HG02642 (cell line): Measurements from ENCODE around the gene LPAR3.
A peak's percentile ranks its signal among the peaks of the same experiment; 100 is the strongest.

Source experiments
- ATAC-seq: cut with Tn5 transposase; IDR thresholded peaks from one replicate; pipeline ENCODE4 v1.9.1; 2021; ENCODE audit warnings: mild to moderate bottlenecking; ENCODE audit not compliant: unreplicated experiment, poor library complexity

LPAR3 gene

GRCh38 chr1:84861516-84861915 lies 31.5 kb downstream of the LPAR3 start:
- ATAC-seq = no peak

GRCh38 chr1:84859866-84860265 lies 33.1 kb downstream of the LPAR3 start:
- no peak for ATAC-seq

DNA sequence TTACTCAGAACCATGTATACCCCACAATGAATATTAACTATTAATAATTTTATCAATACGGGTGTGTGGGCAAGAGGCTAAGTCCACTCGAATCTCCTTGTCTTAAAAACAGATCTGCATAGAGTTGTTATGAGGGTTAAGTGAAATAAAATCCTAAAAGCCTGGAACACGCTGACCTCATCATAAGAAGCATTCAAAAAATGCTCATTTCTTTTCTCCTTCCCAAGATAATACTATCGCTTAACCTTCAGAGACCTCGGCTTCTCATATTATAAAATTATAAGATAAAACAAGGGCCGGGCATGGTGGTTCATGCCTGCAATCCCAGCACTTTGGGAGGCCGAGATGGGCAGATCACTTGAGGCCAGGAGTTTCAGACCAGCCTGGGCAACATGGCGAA lies 35.1 kb downstream of the LPAR3 start:
- no peak for ATAC-seq

GRCh38 chr1:84856726-84857270 lies 36.2 kb downstream of the LPAR3 start:
- no peak for ATAC-seq

- ATAC-seq = no peak
Measured at GRCh38 chr1:84855691-84856630, 37.0 kb downstream of the LPAR3 start.

- ATAC-seq = no peak
Measured at GRCh38 chr1:84855168-84855567, 37.8 kb downstream of the LPAR3 start.

DNA sequence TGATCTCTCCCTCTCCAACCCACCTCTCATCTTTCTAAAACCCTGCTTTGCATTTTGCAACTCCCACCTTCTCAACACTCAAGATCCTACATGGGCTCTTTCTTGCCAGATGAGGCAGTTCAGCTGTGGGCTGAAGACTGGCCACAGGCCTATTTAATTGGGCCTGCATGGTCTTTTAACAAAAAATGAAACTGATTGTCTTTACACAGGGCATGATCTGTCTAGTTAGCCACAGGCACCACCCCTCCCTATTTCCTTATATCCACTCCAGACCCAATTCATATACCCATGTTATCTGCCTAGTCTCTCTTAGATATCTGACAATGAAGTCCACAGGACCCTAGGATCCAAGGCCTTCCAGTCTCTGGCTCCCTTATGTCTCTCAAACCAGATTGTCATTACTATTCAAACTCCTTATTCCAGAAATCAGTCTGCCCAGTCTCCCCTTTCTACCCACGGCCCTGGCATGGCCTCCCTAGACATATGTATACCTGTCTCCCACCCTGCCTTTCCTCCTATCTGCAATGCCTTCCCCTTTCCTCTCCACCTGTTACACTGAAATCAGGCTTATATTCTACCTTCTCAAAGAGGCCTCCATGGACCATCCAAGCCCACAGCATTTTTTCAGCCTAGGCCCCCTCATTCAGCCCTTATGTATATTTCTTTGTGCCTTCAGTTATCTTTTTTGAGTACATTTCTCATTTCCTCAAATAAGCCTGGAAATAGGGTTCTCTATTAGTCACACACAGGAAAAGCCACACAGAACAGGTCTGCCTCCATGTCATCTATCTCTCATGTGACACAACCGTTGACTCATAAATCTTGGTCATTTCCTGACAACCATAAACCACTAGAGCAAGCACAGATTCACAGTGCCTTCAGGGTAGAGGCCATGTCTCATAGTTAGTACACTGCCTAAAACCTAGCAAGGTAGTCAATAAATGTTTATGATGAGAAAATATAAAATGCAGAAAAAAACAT lies 39.0 kb downstream of the LPAR3 start:
- ATAC-seq = peak; percentile 94

- ATAC-seq = no peak
Measured at GRCh38 chr1:84851839-84852238, 41.2 kb downstream of the LPAR3 start.

GRCh38 chr1:84849357-84849975 lies 43.5 kb downstream of the LPAR3 start:
- no peak for ATAC-seq

DNA sequence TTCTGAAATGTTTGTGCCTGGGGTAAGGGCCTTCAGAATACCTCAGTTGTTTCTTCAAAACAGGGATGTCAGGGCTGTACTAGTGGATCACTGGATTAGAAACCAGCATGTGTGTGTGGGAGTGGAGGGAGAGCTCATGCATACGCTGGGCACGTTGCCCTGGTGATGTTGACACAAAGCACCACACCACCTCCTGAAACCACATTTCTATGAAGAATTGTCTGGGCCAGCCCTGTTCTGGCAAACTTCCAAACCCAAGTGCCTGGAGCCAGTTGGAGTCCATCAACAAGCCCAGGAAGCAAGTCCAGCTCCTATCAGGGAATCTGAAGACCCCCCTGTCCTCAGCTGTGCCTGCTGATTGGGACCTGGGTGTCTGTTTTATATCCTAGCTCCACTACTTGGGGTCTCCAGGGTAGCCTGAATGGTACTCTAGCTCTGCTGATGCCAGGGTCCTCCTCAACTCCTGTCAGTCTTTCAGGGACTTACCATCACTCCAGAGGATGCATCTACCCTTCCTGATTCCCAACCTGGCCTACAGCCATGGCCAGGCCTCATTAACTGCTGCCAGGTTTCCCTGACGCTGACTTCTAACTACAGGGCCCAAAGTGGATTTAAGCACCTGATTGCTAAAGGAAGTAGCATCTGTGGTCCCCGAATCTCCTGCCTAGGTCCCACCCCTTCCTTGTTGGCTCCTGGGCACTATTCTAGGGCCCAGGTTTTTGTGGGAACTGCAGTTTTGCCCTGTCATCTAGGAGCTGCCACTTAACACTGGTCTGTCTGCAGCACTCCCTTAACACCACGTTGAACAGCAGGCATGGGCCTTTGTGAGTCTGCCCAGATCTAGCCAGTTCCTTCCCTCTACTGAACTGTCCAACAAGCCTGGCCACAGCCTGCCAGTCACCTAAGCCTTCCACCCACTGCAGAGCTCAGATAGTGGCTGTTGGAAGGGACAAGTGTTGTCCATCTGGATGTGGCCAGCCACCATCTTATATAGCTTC lies 45.5 kb downstream of the LPAR3 start:
- no peak for ATAC-seq

GRCh38 chr1:84846387-84846786 lies 46.6 kb downstream of the LPAR3 start:
- ATAC-seq = no peak

DNA sequence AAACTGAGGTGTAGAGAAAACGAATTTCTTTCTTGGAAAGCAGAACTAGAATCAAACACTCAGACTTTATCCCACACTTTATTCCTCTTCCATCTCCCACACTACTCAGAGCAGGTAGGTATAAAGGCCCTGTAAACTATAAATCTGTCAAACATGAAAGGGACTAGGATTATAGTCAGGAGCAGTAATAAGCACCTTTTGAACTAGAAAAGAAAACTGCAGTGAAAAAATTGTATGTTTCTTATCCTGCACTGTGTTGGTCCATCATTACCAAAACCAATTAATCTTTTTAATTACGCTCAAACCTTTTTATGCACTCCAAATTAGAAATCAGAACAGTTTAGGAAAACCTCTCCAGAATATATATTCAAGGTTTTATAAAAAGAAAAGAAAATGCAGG lies 47.6 kb downstream of the LPAR3 start:
- ATAC-seq = no peak

GRCh38 chr1:84844094-84844493 lies 48.9 kb downstream of the LPAR3 start:
- ATAC-seq = no peak

GRCh38 chr1:84842748-84843231 lies 50.2 kb downstream of the LPAR3 start:
- no peak for ATAC-seq

DNA sequence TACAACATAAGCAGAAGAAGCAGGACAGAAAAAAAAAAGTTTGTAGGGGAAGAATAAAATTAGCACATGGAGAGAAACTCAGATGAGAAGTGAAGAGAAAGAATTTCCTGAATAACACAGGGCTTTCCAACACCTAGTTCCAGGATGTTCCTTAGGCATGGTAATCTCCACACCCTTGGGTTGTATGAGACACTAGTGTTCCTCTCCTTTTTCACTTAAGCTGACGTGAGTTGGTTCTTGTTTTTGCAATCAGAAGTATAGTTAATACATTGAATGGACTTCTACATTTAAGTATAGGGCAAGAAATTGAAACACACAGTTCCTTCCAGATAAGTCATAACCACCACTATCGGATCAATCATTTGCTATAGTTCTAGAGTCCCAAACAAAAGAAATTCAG lies 51.0 kb downstream of the LPAR3 start:
- ATAC-seq = no peak

DNA sequence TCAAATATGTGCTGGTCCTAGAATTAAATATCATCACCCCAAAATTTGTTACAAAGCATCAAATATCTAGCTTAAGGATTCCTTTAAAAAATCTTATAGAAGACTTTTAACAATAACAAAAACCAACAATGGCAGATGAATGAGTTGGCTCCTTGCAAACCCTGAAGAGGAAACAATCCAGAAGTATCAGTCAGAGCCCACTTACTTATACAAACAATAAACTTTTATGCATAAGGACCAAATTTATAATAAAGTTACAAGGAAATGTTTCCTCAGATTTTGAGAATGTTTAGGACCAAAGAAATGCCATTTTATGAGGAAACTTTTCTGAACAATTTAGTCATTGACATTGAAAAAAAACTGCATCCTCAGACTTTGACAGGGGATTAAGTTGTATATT lies 52.7 kb downstream of the LPAR3 start:
- ATAC-seq = no peak

- no peak for ATAC-seq
Measured at GRCh38 chr1:84839544-84839943, 53.5 kb downstream of the LPAR3 start.

DNA sequence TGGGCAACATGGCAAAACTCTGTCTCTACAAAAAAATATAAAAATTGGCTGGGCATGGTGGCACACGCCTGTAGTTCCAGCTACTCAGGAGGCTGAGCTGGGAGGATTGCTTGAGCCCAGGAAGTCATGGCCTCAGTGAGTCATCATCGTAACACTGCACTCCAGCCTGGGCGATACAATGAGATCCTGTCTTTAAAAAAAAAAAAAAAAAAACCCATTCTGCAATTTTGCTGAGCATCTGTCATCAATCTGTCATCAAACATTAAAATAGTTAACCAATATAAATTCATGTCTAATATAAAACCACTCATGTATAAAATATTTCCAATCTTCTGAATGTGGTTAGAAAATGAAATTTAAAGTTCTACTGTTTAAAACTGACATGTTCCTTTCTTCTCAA lies 56.9 kb downstream of the LPAR3 start:
- ATAC-seq = no peak

GRCh38 chr1:84835169-84835568 lies 57.8 kb downstream of the LPAR3 start:
- no peak for ATAC-seq
